ENCODE measurements around the gene WNT9B.

The WNT9B gene

DNA sequence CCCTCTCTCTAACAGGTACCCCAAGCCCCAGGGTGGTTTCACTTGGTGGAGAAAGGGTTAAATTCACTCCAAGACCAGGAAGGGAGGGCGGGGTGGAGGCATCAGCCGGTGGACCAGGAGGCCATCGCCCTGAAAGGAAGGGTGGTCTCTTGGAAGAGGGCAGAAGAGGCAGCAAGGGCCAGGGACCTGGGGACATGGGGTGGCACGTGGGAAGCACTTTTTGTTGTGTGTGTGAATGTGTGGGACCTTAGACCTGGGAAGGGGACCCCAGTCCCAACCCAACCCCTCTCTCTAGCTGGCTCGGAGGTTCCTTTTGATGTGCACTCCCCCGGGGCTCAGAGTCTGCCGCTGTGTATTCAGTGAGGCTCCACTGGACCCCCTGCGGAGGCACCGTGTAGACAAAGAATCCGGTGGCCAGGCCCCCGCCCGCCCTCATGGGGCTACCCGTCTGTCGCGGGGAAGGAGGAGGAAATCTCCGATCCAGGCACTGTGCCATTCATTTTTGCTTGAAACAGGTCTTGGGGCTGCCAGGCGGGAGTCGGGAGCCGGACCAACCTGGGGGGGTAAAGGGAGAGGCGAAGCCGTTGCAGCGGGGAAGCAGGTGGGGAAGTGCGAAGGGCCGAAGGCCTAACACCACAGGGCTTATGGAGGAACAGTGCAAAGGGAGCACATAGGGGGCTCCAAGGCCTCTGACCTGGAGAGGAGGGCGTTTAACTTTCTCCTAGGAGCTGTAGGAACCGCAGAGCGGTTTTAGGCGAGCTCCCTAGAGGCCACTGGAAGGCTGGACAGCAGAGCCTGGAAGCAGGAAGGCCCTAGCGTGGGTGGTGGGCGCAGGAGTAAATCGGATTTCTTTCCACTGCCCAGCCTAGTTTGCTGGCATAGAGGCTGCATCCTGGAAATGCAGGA lies 29.6 kb upstream of the WNT9B start:
- no peaks in the 10 kb centered on the region for H3K9me3 ChIP-seq (ENCODE audit: control insufficient read depth, low read length)
- H3K27ac ChIP-seq (ENCODE audit: insufficient read depth, low read depth, low read length, poor library complexity, severe bottlenecking) = no peak overlapping the region
- H3K4me3 ChIP-seq (ENCODE audit: insufficient read depth, low read depth, low read length) = no peak overlapping the region
- H3K36me3 ChIP-seq (ENCODE audit: control insufficient read depth, insufficient read depth, low read length) = no peaks in the 10 kb centered on the region
- H3K4me1 ChIP-seq (ENCODE audit: control insufficient read depth, insufficient read depth, low read length) = peaks cover 34% of the 10 kb centered on the region
- H3K27me3 ChIP-seq (ENCODE audit: control insufficient read depth, insufficient read depth, low read length, poor library complexity, severe bottlenecking) = peaks cover 66% of the 10 kb centered on the region
- WGBS, 2 experiments = 14 to 15% methylated on average over 31 of the region's 31 CpGs

DNA sequence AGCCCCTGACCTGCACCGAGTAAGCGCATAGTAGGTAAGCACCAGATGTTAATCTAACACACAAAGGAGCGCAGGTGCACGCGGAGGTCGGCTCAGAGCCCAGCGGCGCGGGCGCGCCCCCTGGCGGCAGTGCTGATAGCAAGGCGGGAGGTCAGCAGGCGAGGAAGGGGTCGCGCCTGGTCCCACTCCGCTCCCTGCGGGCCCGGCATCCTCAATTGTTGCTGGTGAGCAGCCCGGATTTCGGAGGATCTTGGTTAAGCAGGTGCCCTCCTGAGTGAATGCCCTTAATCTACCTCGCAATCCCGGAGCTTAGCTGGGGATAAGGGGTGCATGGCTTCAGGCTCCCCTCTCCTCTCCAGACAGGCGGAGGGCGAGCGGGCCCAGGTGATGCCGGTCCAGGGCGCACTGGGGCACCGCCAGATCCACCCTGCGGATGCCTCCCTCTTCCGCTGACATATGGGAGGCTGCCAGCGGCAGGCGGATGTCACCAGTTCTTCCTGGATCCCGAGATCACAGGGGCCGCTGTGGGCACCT lies 28.9 kb upstream of the WNT9B start:
- Histone ChIP-seq H3K4me1 (ENCODE audit: control insufficient read depth, insufficient read depth, low read length) (peaks cover 34% of the 10 kb centered on the region), H3K27me3 (ENCODE audit: control insufficient read depth, insufficient read depth, low read length, poor library complexity, severe bottlenecking) (peaks cover 59% of the 10 kb centered on the region), H3K36me3 (ENCODE audit: control insufficient read depth, insufficient read depth, low read length) (no peaks in the 10 kb centered on the region), H3K4me3 (ENCODE audit: insufficient read depth, low read depth, low read length) (no peak overlapping the region), H3K9me3 (ENCODE audit: control insufficient read depth, low read length) (no peaks in the 10 kb centered on the region), H3K27ac (ENCODE audit: insufficient read depth, low read depth, low read length, poor library complexity, severe bottlenecking) (no peak overlapping the region)
- WGBS, 2 experiments = 64 to 68% methylated on average over 35 of the region's 35 CpGs

- H3K36me3 ChIP-seq (ENCODE audit: control insufficient read depth, insufficient read depth, low read length) = no peaks in the 10 kb centered on the region
- no peak overlapping the region for H3K4me3 ChIP-seq (ENCODE audit: insufficient read depth, low read depth, low read length)
- H3K27me3 ChIP-seq (ENCODE audit: control insufficient read depth, insufficient read depth, low read length, poor library complexity, severe bottlenecking) = peaks cover 47% of the 10 kb centered on the region
- WGBS, 2 experiments = 90 to 91% methylated on average over 8 of the region's 8 CpGs
- no peaks in the 10 kb centered on the region for H3K9me3 ChIP-seq (ENCODE audit: control insufficient read depth, low read length)
- H3K27ac ChIP-seq (ENCODE audit: insufficient read depth, low read depth, low read length, poor library complexity, severe bottlenecking) = no peak overlapping the region
- H3K4me1 ChIP-seq (ENCODE audit: control insufficient read depth, insufficient read depth, low read length) = peaks cover 29% of the 10 kb centered on the region
These were observed 27.7 kb upstream of the WNT9B start for GRCh38 chr17:46823657-46824056.

DNA sequence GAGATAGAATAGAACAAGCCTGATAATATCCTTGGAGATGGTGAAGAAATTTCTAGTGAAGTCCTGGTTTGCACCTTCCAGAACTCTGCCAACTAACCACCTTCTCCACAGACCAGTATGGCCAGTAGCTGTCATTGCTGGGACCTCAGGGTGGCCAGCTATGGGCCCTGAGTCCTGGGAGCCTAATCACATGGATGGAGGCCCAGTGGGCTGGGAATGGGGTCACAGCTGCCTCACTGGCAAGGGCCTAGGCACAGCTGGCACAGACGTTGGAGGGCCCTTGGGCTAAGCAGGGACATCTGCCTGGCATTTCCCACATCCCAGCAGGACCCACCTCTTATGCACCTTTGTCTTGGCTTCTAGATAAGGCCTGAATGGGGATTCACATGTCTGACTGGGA lies 25.3 kb upstream of the WNT9B start:
- H3K27me3 ChIP-seq (ENCODE audit: control insufficient read depth, insufficient read depth, low read length, poor library complexity, severe bottlenecking) = peaks cover 22% of the 10 kb centered on the region
- no peak overlapping the region for H3K4me3 ChIP-seq (ENCODE audit: insufficient read depth, low read depth, low read length)
- 82 to 93% methylated on average over 1 of the region's 1 CpG for WGBS, 2 experiments

DNA sequence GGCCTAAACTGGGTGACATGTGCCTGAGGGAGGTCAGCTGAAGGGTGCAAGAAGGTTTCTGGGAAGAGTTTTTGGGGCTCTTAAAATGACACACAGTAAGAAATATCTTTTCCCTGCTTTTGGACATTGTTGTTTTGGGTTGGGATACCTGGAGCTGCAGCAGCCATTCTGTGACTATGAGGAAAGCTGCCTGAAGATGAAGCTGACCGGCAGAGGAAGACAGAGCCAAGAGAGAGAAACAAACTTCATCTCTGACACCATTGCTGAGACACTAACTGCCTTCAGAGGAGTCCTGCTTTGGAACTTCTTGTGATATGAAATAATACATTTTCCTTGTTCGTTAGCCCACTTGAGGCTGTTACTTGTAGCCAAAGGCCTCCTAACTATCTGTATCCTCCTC lies 24.1 kb upstream of the WNT9B start:
- WGBS, 2 experiments = 89 to 97% methylated on average over 1 to 2 of the region's 2 CpGs
- Histone ChIP-seq H3K27me3 (ENCODE audit: control insufficient read depth, insufficient read depth, low read length, poor library complexity, severe bottlenecking) (peaks cover 17% of the 10 kb centered on the region), H3K4me1 (ENCODE audit: control insufficient read depth, insufficient read depth, low read length) (peaks cover 18% of the 10 kb centered on the region), H3K27ac (ENCODE audit: insufficient read depth, low read depth, low read length, poor library complexity, severe bottlenecking) (no peak overlapping the region), H3K9me3 (ENCODE audit: control insufficient read depth, low read length) (no peaks in the 10 kb centered on the region), H3K4me3 (ENCODE audit: insufficient read depth, low read depth, low read length) (no peak overlapping the region), H3K36me3 (ENCODE audit: control insufficient read depth, insufficient read depth, low read length) (no peaks in the 10 kb centered on the region)

More for the DNA sequence above, 25.3 kb upstream of the WNT9B start:
- Histone ChIP-seq H3K27ac (ENCODE audit: insufficient read depth, low read depth, low read length, poor library complexity, severe bottlenecking) (no peak overlapping the region), H3K4me1 (ENCODE audit: control insufficient read depth, insufficient read depth, low read length) (peaks cover 13% of the 10 kb centered on the region), H3K36me3 (ENCODE audit: control insufficient read depth, insufficient read depth, low read length) (no peaks in the 10 kb centered on the region), H3K9me3 (ENCODE audit: control insufficient read depth, low read length) (no peaks in the 10 kb centered on the region)

DNA sequence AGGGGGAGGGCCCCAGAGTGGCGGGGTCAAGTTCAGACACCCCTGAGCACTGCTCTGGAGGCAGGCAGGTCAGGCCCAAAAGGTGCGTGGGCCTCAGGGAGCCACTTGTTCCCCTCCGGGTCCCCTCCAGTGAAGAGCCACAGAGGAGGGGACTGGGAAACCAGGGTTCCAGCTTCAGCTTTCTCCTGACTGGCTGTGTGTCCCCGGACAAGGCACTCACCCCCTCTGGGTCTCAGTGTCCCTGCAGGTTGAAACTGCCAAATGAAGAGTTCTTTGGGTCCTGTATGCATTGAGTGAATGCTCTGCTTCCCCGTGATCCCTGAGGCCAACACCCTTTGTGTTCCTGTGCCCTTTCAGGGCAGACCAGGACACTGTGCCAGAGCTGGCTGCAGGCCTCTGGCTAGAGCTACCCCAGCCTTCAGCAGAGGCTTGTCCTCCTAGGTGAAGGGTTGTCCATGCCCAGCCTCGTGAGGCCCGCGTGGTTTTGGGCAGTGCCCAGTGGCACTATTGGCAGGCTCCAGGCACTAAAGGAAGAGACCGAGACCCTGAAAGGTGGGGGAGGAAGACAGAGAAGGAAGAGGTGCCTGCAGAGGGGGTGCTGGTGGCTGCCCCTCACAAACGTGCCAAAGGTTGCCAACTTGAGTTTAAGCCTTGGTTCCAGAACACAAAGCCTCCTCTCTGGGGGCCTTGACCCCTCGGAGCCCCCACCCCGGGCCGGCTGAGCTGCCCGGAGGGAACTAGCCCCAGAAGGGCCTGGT lies 19.6 kb upstream of the WNT9B start:
- peak overlapping the region; percentile 84 for H3K27ac ChIP-seq (ENCODE audit: insufficient read depth, low read depth, low read length, poor library complexity, severe bottlenecking)

GRCh38 chr17:46832331-46832821 lies 19.0 kb upstream of the WNT9B start:
- H3K4me3 ChIP-seq (ENCODE audit: insufficient read depth, low read depth, low read length) = no peak overlapping the region
- H3K36me3 ChIP-seq (ENCODE audit: control insufficient read depth, insufficient read depth, low read length) = no peaks in the 10 kb centered on the region
- 7 to 8% methylated on average over 11 of the region's 11 CpGs for WGBS, 2 experiments
- peaks cover 33% of the 10 kb centered on the region for H3K4me1 ChIP-seq (ENCODE audit: control insufficient read depth, insufficient read depth, low read length)
- H3K9me3 ChIP-seq (ENCODE audit: control insufficient read depth, low read length) = no peaks in the 10 kb centered on the region
- H3K27ac ChIP-seq (ENCODE audit: insufficient read depth, low read depth, low read length, poor library complexity, severe bottlenecking) = peak overlapping the region; percentile 84
- H3K27me3 ChIP-seq (ENCODE audit: control insufficient read depth, insufficient read depth, low read length, poor library complexity, severe bottlenecking) = peaks cover 7% of the 10 kb centered on the region

More for the DNA sequence above, 19.6 kb upstream of the WNT9B start:
- Histone ChIP-seq H3K4me3 (ENCODE audit: insufficient read depth, low read depth, low read length) (no peak overlapping the region), H3K27me3 (ENCODE audit: control insufficient read depth, insufficient read depth, low read length, poor library complexity, severe bottlenecking) (peaks cover 7% of the 10 kb centered on the region), H3K4me1 (ENCODE audit: control insufficient read depth, insufficient read depth, low read length) (peaks cover 33% of the 10 kb centered on the region), H3K9me3 (ENCODE audit: control insufficient read depth, low read length) (no peaks in the 10 kb centered on the region), H3K36me3 (ENCODE audit: control insufficient read depth, insufficient read depth, low read length) (no peaks in the 10 kb centered on the region)
- 46 to 49% methylated on average over 14 of the region's 14 CpGs for WGBS, 2 experiments

DNA sequence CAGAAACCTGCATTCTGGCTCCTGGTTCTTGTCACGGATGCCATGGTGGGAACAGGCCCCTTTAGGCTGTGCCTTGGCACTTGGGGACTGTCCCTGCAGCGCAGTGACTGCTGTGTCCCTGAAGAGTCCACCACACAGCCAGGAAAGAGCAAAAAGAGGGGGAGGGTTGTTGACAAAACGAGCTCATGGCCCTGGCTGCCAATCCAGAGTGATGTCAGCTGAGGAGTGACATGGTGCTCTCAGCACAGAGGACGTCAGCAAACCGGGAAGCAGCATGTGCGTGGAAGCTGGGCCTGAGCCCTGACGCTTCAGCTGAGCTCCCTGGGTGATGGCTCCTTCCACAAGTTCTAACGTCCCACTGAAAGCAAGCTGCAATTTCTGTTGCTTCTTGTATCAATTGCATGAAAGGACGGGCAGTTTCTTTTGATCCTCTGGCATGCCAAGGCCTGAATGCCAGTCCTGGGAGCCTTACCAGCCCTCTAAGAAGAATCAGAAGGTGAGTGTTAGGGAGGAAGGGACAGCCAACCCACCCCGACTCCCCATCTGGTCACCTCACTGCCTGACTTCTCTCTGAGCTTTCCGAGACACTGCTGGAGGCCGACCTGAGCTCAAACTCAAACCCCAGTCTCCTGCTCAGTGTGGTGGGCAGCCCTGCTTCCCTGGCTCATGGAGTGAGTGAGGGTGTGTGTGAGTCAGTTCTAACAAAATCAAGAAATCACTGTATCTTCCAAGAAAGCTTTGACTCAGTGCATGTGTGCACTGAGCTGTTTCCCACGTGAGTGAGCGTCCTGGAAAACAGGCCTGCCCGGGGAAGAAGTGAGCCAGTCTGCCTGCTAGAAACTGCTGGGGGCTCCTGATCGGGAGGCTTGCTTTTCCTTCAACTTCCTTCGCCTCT lies 18.2 kb upstream of the WNT9B start:
- H3K27ac ChIP-seq (ENCODE audit: insufficient read depth, low read depth, low read length, poor library complexity, severe bottlenecking) = peak overlapping the region; percentile 84
- peaks cover 7% of the 10 kb centered on the region for H3K27me3 ChIP-seq (ENCODE audit: control insufficient read depth, insufficient read depth, low read length, poor library complexity, severe bottlenecking)
- H3K9me3 ChIP-seq (ENCODE audit: control insufficient read depth, low read length) = no peaks in the 10 kb centered on the region
- H3K4me1 ChIP-seq (ENCODE audit: control insufficient read depth, insufficient read depth, low read length) = peaks cover 33% of the 10 kb centered on the region
- H3K36me3 ChIP-seq (ENCODE audit: control insufficient read depth, insufficient read depth, low read length) = no peaks in the 10 kb centered on the region
- no peak overlapping the region for H3K4me3 ChIP-seq (ENCODE audit: insufficient read depth, low read depth, low read length)
- 52 to 58% methylated on average over 17 of the region's 17 CpGs for WGBS, 2 experiments

- peaks cover 33% of the 10 kb centered on the region for H3K4me1 ChIP-seq (ENCODE audit: control insufficient read depth, insufficient read depth, low read length)
- no peak overlapping the region for H3K27ac ChIP-seq (ENCODE audit: insufficient read depth, low read depth, low read length, poor library complexity, severe bottlenecking)
- H3K36me3 ChIP-seq (ENCODE audit: control insufficient read depth, insufficient read depth, low read length) = no peaks in the 10 kb centered on the region
- H3K9me3 ChIP-seq (ENCODE audit: control insufficient read depth, low read length) = no peaks in the 10 kb centered on the region
- H3K27me3 ChIP-seq (ENCODE audit: control insufficient read depth, insufficient read depth, low read length, poor library complexity, severe bottlenecking) = peaks cover 7% of the 10 kb centered on the region
- no peak overlapping the region for H3K4me3 ChIP-seq (ENCODE audit: insufficient read depth, low read depth, low read length)
- WGBS, 2 experiments = 93 to 95% methylated on average over 2 of the region's 2 CpGs
These were observed 17.6 kb upstream of the WNT9B start for GRCh38 chr17:46833840-46834208.

All from ectodermal cell (in vitro differentiated cells).